CD4-positive, alpha-beta T cell treated with Interleukin-17A for 1 hour (primary cell): ENCODE data around the gene UGT1A4.
"Not testable (repeated sequence)": the region's sequence is repeated elsewhere in the genome, so short reads cannot be mapped to it uniquely, and the experiment has no call there.

Source experiments
- DNase-seq: peaks from one replicate; pipeline ENCODE4 v3.0.0-alpha.2; 2020

UGT1A4 gene

DNA sequence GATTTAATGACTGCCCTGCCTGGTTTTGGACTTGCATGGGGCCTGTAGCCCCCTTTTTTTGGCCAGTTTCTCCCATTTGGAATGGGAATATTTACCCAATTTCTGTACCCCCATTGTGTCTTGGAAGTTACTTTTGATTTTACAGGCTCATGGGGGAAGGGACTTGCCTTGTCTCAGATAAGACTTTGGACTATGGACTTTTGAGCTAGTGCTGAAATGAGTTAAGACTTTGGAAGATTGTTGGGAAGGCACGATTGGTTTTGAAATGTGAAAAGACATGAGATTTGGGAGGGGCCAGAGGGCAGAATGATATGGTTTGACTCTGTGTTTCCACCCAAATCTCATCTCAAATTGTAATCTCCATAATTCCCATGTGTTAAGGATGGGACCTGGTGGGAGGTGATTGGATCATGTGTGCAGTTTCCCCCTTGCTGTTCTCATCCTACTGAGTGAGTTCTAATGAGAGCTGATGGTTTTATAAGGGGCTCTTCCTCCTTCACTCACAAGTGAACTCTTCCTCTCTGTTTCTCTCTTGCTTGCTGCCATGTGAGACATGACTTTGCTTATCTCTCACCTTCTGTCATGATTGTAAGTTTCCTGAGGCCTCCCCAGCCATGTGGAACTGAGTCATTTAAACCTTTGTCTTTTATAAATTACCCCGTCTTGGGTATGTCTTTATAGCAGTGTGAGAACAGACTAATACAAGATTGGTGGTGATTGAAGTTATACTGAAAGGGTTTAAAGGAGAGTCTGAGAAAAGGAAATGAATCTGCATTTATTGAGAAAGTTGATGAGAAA lies 32.9 kb downstream of the UGT1A4 start:
- DNase-seq, result not testable (repeated sequence)

DNA sequence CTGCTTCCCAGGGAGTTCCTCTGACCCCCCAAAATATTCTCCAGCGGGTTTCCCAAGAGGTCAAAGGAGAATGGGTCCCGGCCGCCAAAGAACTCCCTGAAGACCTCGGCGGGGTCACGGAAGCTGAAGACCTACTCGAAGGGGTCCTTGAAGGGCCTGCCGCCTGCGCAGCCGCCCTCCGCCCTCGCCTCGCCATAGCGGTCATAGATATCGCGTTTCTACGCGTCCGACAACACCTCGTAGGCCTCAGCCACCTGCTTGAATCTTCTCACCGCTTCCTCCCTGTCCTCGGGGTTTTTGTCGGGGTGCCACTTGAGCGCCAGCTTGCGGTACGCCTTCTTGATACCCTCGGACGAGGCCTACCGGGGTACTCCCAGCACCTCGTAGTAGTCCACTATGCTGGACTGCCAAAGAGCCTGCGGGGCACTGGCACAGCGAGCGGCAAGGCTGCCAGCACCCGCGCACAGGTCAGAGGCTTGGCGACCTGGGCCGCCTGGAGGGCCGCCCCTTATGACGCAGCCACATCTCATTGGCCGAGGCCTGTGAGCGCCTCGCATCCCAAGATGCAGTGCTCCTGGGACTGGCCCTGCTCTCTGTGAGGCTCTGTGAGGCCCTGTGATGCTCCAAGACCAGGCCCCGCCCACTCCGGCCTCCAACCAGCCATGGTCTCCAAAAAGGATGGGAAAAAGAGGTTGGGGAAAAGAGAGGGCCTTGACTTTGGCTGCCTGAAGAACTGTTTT lies 36.5 kb downstream of the UGT1A4 start:
- no peak for DNase-seq

DNA sequence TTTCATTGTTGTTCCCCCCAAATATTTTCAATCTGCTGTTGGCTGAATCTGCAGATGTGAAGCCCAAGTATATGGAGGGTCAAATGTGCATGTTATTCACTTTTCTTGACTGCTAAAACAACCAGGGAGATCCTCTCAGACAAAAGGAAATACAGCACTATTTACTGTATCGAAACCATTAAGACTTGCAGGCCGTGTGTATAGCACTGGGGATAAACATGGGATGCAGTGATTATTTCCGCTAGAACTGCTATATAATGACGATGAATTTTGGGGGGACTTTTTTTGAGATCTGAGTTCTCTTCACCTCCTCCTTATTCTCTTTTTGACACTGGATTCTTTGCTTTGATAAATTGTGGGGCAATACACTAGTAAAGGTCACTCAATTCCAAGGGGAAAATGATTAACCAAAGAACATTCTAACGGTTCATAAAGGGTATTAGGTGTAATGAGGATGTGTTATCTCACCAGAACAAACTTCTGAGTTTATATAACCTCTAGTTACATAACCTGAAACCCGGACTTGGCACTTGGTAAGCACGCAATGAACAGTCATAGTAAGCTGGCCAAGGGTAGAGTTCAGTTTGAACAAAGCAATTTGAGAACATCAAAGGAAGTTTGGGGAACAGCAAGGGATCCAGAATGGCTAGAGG lies 38.0 kb downstream of the UGT1A4 start:
- DNase-seq, result no peak

DNA sequence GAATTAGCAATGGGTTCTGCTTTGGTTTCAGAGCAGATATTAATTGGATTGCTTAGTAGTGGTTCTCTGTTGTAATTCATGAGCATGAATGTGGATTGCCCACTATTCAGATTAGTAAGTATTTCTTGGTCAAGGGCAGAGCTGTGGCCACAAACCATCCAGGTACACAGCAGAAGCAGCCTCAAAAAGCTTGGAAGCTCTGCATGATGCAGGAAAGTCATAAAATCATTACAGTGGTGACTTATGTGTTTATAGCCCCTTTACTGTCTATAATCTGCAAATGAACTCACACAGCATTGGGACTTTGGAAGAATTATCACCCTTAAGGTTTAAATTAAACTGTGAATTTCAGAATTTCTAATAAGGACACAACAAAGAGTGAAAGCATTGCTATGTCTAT lies 39.6 kb downstream of the UGT1A4 start:
- DNase-seq, result no peak

DNA sequence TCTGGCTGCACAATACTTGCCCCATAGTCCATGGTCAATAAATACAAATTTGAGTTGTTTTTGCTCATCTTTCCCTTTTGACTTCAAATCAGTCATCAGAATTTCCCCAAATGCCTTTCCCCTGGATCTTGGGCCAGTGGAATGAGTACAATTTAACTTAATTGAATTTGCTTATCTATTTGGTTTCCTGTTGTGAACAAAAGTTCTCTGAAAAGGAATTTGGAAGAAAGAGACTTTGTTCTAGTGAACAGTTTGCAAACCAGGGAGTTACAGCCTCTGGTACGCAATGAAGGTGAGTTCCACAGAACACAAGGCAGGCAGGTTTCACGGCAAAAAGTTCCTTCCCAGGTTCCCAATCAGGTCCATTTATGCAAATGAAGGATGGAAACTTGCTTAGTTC lies 40.3 kb downstream of the UGT1A4 start:
- DNase-seq, result no peak

DNA sequence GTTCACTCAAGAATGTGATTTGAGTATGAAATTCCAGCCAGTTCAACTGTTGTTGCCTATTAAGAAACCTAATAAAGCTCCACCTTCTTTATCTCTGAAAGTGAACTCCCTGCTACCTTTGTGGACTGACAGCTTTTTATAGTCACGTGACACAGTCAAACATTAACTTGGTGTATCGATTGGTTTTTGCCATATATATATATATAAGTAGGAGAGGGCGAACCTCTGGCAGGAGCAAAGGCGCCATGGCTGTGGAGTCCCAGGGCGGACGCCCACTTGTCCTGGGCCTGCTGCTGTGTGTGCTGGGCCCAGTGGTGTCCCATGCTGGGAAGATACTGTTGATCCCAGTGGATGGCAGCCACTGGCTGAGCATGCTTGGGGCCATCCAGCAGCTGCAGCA lies 41.5 kb downstream of the UGT1A4 start, which contains the start of gene UGT1A1:
TSS of gene UGT1A1 (plus strand) at position 228 of the 400 bp plus-strand sequence. CDS start at position 246, 18 bp downstream.
- no peak for DNase-seq

DNA sequence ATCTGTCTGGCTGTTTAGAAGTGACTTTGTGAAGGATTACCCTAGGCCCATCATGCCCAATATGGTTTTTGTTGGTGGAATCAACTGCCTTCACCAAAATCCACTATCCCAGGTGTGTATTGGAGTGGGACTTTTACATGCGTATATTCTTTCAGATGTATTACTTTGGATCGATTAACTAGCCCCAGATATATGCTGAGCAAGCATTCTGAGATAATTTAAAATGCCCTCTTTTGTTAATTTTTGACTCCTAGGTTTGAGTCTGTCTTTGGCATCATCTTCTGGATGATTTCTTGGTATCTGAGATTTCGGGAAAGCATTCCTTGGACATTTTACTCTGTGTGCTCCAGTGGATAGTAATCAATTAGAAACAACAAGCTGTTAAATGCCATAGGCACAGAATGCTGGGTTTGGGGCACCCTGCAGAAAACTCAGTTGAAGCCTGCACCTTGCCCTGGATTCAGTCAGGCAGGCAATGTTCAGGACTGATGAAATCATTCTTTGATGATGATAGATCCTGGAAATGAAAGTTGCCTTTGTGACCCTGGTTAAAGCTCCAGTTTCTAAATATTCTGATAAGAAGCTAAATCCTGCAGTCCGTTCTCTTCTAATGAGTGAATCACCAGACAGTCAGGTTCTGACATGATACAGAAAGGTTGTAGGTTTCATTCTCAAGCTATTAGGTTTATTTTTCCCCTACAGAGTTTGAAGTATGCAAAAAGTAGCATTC lies 42.7 kb downstream of the UGT1A4 start:
- DNase-seq, result no peak

DNA sequence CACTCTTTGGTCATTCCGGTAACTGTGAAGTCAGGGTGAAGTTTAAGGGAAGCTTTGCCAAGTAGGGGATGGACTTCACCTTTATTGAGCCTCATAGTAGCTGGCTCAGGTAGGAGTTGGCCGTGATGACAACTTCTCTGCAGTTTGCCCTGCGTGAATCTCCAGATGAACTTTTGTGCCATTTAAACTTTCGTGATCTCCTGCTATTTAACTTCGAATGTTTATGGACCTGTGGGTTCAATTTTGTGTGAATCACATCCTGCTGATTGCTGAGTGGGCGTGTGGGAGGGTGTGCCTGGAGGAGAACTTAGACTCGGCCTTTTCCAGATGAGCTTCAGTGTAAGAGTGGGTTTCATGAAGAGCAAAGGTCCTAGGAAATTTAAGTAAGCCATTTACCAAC lies 45.7 kb downstream of the UGT1A4 start:
- no peak for DNase-seq

DNA sequence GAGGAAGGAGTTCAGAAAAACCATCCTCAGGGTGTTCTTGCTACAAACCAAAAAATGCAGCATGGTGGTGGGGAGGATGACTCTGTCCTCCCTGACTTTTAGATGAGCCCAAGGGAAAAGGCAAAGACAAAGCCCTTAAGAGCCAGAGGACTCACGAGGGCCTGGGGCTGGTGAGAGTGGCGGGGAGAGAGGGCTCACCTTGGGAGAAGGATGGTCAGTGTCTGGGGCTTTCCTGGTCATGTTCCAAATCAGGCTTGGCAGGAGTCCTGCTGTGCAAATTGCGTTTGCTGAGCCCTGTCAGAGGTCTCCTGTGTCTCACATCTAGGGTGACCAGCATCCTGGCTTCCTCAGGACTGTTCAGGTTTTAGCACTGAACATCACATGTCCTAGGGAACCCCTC lies 46.2 kb downstream of the UGT1A4 start:
- no peak for DNase-seq

DNA sequence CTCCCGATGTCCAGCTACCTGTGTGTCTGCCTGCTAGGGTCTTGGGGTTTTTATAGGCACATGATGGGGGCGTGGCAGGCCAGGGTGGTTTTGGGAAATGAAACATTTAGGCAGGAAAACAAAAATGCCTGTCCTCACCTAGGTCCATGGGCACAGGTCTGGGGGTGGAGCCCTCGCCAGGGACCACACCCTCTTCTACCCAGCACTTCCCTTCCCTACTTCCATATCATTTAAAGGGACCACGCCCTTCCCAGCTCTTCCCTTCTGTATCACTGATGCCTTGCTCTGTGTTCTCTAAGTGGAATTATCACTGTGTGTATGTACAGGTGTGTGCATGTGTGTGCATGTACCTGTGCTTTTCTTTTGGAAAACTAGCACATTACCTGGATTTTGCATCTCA lies 47.9 kb downstream of the UGT1A4 start:
- DNase-seq, result no peak

DNA sequence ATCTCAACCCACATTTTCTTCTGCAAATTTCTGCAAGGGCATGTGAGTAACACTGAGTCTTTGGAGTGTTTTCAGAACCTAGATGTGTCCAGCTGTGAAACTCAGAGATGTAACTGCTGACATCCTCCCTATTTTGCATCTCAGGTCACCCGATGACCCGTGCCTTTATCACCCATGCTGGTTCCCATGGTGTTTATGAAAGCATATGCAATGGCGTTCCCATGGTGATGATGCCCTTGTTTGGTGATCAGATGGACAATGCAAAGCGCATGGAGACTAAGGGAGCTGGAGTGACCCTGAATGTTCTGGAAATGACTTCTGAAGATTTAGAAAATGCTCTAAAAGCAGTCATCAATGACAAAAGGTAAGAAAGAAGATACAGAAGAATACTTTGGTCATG lies 49.5 kb downstream of the UGT1A4 start:
- DNase-seq, result no peak

DNA sequence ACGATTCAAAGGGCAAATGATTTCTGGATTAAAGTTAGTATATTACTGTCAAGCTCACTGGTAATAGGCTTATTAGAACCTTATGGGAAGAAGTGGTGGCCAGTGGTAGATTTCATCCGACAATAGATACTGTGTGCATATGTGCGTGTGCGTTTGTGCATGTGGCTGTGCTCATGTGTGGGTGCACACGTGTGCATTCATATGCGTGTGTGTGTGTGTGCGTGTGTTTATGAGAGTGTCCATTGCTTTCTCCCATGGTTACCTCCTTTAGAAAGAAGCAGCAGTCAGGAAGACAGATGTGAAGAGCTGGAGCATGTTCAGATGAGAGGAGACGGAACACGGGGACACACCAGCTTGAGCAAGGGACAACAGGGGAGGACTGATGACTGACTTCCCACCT lies 50.7 kb downstream of the UGT1A4 start:
- DNase-seq, result no peak

DNA sequence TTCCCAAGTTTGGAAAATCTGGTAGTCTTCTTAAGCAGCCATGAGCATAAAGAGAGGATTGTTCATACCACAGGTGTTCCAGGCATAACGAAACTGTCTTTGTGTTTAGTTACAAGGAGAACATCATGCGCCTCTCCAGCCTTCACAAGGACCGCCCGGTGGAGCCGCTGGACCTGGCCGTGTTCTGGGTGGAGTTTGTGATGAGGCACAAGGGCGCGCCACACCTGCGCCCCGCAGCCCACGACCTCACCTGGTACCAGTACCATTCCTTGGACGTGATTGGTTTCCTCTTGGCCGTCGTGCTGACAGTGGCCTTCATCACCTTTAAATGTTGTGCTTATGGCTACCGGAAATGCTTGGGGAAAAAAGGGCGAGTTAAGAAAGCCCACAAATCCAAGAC lies 53.6 kb downstream of the UGT1A4 start:
- DNase-seq, result no peak

DNA sequence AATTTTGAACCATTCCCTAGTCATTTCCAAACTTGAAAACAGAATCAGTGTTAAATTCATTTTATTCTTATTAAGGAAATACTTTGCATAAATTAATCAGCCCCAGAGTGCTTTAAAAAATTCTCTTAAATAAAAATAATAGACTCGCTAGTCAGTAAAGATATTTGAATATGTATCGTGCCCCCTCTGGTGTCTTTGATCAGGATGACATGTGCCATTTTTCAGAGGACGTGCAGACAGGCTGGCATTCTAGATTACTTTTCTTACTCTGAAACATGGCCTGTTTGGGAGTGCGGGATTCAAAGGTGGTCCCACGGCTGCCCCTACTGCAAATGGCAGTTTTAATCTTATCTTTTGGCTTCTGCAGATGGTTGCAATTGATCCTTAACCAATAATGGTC lies 54.0 kb downstream of the UGT1A4 start:
- DNase-seq, result no peak

DNA sequence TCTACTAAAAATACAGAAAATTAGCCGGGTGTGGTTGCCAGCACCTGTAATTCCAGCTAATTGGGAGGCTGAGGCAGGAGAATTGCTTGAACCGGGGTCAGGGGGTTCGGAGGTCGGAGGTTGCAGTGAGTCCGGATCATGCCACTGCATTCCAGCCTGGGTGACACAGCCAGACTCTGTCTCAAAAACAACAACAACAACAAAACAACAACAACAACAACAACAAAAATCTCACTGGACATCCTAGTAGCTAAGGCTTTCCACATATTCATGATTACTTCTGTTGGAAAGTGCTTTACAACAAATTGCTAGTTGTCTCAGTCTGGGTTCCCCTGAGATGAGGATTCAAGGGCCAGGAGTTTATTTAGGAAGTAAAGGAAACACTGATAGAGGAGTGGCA lies 55.3 kb downstream of the UGT1A4 start:
- no peak for DNase-seq

DNA sequence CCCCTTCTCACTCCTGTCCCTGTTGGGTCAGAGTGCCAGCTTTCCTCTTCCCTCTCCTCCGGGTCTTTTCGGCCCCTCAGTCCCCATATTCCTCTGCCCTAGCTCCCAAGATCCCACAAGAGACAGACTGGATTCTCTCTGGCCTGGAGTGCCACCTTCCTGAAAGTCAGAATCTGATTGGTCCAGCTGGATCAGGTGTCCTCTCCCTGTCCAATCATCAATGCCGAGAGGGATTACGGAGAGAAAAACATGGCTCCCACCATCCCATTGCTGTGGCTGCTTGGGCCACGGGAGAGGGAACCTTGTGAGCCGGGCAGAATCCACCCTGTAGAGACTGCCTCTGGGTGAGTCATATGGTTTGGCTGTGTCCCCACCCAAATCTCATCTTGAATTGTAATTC lies 56.9 kb downstream of the UGT1A4 start:
- no peak for DNase-seq

DNA sequence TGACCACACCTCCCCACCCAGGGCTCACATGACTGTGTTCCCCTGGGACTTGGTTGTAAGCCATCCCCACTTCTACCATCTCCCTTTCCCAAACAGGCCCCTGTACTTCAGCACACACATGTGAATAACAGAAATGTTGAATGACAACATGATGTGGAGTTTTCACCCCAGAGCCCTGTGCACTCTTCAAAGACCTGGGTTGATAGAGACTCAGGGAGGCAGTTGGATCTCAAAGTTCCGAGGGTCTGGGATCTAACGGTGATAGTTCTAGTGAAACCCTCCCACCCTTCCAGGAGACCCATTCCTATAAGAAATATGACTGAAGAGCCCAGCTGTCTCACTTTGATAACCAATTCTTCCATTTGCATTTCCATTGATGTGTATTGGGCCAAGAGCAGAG lies 59.5 kb downstream of the UGT1A4 start, which contains the start of gene MROH2A:
TSS of gene MROH2A (plus strand) at position 301 of the 400 bp plus-strand sequence. CDS start 1,029 bp downstream, outside the sequence.
- DNase-seq, result no peak

DNA sequence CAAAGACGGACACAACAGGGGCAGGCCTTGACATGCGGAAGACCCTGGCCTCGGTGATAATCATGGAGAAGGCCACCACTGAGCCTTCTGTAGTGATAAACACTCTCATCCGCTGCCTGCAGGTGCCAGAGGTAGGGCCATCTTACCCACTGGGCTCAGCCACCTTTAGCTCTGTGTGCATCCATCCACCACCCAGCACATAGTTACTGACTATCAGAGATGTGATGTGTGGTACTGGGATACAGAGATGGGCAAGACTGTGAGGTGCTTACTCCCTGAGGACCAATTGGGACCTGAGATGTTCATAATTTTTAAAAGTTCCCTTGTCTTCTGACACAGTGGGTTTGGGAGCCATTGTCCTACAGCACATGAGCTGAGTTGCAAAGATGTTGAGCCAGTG lies 61.2 kb downstream of the UGT1A4 start:
- no peak for DNase-seq

DNA sequence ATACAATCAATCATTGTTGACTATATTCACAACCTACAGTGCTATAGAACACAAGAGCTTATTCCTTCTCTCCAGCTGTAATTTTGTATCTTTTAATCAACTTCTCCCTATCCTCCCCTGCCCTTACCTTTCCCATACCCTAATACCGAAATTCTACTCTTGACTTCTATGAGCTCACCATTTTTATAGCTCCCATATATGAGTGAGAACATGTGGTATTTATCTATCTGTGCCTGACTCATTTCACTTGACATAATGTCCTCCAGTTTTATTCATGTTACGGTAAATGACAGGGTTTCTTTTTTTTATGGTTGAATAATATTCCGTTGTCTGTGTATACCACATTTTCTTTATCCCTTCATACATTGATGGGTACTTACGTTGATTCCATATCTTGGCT lies 62.2 kb downstream of the UGT1A4 start:
- DNase-seq, result no peak

DNA sequence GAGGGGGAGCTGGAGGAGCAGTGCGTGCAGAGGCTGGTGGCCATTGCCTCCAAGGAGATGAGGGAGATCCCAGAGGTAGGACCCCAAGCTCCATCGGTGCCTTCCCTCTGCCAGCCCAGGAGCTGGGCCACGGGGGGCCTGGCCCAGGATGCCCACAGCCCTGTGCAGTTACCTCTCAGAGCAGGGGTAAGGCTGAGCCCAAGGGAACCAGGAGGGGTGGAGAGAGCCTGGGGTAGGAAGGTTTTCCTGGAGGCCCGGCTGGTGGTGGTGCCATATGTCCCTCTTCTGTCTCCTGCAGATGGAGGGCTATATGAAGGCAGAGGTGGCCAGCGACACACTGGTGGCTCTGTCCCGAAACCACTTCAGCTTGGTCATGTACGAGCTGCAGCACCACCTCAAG lies 71.0 kb downstream of the UGT1A4 start:
- DNase-seq, result no peak

DNA sequence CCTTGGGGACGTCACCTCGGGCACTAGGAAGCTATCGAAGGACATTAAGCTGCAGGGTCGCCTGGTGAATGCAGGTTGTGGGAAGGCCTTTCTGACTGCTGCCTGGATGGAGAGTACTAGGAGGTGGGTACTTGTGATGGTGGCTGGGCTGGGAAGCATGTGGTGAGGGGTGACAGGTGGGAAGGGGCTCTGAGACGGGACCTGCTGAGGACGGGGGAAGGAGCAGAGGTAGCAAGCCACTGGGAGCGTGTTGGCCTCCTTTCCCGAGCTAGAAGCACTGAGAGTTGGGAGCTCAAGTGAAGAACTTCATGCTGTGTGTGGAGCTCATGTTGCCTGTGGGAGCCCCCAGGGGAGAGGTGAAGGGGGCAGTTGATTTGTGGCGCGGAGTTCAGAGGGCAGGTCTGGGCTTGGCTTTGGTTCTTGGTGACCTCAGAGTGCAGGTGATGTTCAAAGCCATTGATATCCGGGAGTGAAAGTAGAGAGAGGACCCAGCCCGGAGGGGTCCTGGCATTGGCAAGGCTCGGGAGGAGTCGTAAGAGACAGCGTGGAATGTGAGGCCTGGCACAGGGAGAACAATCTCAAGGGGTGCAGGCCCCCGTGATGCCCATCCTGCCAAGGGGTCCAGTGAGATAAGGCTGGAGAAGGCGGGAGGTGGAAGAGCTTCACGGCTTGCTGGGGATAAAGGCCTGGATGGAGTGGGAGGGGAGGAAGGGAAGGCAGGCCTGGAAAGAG lies 72.8 kb downstream of the UGT1A4 start:
- DNase-seq, result no peak

DNA sequence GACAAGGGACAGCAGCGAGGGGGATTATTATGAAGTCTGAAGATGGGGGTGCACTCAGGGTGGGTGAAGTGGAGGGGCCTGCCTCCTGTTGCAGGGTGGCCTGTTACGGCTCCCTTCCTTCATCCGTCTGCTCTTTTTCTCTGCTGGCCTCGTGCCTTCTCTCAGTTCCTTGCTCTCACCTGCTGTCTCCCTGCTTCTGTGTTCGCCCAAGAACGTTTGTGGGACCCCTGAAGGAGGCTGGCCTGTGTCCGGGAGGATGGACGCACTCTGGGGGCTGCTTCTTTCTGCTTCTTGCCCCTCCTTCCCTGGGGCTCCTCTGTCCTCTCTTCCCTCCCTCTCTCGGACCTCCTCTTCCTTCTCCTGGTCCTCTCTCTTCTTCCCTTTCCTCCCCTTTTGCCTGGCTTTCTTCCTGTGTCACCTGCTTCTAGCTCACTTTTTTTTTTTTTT lies 73.4 kb downstream of the UGT1A4 start:
- DNase-seq, result no peak
